Measurements from ENCODE around the gene ISLR.

GRCh38 chr15:74136540-74136813 is 37.0 kb upstream of the ISLR start:
- no peak for TF ChIP-seq YY1 (IDR thresholded peaks at IDR 0.05; ENCODE audit: insufficient read depth, insufficient read length)
- no peak for TF ChIP-seq ZNF274 (IDR thresholded peaks at IDR 0.05; ENCODE audit: low read depth, low read length)
- TF ChIP-seq SUZ12 (IDR thresholded peaks at IDR 0.05; ENCODE audit: extremely low read depth, insufficient read depth, insufficient read length), result no peak
